Measurements from ENCODE around the gene ABCF3. TPM values are rescaled to one million over a fixed set of nuclear protein-coding genes. Genes with fewer than 3 reads are reported as not detected.

Gene ABCF3
- total RNA-seq, 2 donors from 2014 or later: 41.8 to 46.1 TPM

DNA sequence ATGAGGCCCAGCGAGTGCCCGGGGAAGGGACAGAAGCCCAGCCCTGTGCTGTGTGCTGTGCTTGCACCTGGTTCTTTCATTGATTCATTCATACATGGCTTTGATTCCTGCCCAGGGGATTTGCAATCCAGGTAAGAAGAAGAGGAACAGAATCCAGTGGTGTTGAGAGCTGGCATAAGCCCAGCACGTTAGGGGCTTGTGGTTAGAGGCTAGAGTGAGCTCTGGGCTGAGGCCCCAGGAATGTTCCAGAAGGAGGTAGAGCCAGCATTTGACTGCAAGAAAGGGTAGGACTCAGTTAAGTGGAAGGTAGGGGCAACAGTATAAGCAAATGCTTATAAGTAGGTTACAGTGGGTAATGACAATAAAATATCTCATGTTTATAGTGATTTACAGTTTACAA, 45.7 kb downstream of the ABCF3 start:
- H3K4me3 ChIP-seq: no peak overlapping the region
- TF ChIP-seq, protein P1, sequence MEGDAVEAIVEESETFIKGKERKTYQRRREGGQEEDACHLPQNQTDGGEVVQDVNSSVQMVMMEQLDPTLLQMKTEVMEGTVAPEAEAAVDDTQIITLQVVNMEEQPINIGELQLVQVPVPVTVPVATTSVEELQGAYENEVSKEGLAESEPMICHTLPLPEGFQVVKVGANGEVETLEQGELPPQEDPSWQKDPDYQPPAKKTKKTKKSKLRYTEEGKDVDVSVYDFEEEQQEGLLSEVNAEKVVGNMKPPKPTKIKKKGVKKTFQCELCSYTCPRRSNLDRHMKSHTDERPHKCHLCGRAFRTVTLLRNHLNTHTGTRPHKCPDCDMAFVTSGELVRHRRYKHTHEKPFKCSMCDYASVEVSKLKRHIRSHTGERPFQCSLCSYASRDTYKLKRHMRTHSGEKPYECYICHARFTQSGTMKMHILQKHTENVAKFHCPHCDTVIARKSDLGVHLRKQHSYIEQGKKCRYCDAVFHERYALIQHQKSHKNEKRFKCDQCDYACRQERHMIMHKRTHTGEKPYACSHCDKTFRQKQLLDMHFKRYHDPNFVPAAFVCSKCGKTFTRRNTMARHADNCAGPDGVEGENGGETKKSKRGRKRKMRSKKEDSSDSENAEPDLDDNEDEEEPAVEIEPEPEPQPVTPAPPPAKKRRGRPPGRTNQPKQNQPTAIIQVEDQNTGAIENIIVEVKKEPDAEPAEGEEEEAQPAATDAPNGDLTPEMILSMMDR (IDR thresholded peaks at IDR 0.05): no peak
- TF ChIP-seq POLR2A (IDR thresholded peaks at IDR 0.05): no peak
- H3K36me3 ChIP-seq (replicated peaks in 1 of 2; ENCODE audit: insufficient read depth in 1 of 2, low read depth in 2 of 2): no peaks in the 10 kb centered on the region
- H3K4me1 ChIP-seq: peaks cover 25% of the 10 kb centered on the region
- H3K9me3 ChIP-seq: no peaks in the 10 kb centered on the region
- intact Hi-C loops (cut with DNase I): no loop called here
- 69 to 80% methylated on average over 3 of the region's 3 CpGs for WGBS, 2 donors
- no peak overlapping the region for H3K27ac ChIP-seq
- no peak for ATAC-seq
- H3K27me3 ChIP-seq: no peaks in the 10 kb centered on the region
- DNase-seq: no peak

- no peak overlapping the region for H3K4me3 ChIP-seq
- WGBS, 2 donors: 89% methylated on average over 19 to 22 of the region's 23 CpGs
- TF ChIP-seq POLR2A (IDR thresholded peaks at IDR 0.05): no peak
- TF ChIP-seq, protein P1 (IDR thresholded peaks at IDR 0.05): no peak
- no peaks in the 10 kb centered on the region for H3K36me3 ChIP-seq (replicated peaks in 1 of 2; ENCODE audit: insufficient read depth in 1 of 2, low read depth in 2 of 2)
- intact Hi-C loops (cut with DNase I): no loop called here
- DNase-seq: no peak
- peaks cover 25% of the 10 kb centered on the region for H3K4me1 ChIP-seq
- H3K27me3 ChIP-seq: no peaks in the 10 kb centered on the region
- H3K9me3 ChIP-seq: no peaks in the 10 kb centered on the region
- no peak for ATAC-seq
- no peak overlapping the region for H3K27ac ChIP-seq
Observed at GRCh38 chr3:184233127-184233843, 47.3 kb downstream of the ABCF3 start.

DNA sequence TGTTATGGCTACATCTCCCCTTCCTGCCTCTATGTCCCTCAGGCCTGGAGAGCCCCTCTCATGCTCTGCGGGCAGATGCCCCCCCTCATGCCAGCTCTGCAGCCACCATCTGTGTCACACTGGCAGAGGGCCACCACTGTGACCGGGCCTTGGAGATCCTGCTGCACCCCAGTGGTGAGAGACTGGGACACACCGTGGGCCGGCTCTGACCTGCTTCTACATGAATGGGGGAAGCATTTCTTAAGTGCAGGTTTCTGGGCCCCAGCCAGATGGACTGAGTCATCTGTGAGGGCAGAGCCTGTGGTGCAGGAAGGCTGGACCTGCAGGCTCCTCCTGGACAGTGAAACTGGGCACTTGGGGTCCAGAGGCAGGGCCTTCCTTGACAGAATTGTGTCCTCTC, 48.2 kb downstream of the ABCF3 start:
- H3K9me3 ChIP-seq: no peaks in the 10 kb centered on the region
- no peaks in the 10 kb centered on the region for H3K27me3 ChIP-seq
- H3K36me3 ChIP-seq (replicated peaks in 1 of 2; ENCODE audit: insufficient read depth in 1 of 2, low read depth in 2 of 2): no peaks in the 10 kb centered on the region
- ATAC-seq: peak; percentile 10
- WGBS, 2 donors: 10 to 15% methylated on average over 4 of the region's 4 CpGs
- intact Hi-C loops (cut with DNase I): no loop called here
- H3K27ac ChIP-seq: no peak overlapping the region
- no peak for TF ChIP-seq POLR2A (IDR thresholded peaks at IDR 0.05)
- TF ChIP-seq, protein P1 (IDR thresholded peaks at IDR 0.05): peak in 2 of 7 experiments; percentile 20 to 40
- DNase-seq: peak; percentile 49 to 89 (median 78)
- H3K4me1 ChIP-seq: peaks cover 19% of the 10 kb centered on the region
- H3K4me3 ChIP-seq: no peak overlapping the region

GRCh38 chr3:184234671-184235380, 48.8 kb downstream of the ABCF3 start:
- DNase-seq: no peak
- Histone ChIP-seq H3K36me3 (replicated peaks in 1 of 2; ENCODE audit: insufficient read depth in 1 of 2, low read depth in 2 of 2) (no peaks in the 10 kb centered on the region), H3K27me3 (no peaks in the 10 kb centered on the region), H3K4me3 (no peak overlapping the region), H3K9me3 (no peaks in the 10 kb centered on the region), H3K4me1 (peaks cover 13% of the 10 kb centered on the region), H3K27ac (no peak overlapping the region)
- no peak for ATAC-seq
- intact Hi-C loops (cut with DNase I): no loop called here
- 88% methylated on average over 12 to 19 of the region's 19 CpGs for WGBS, 2 donors
- no peak for TF ChIP-seq POLR2A (IDR thresholded peaks at IDR 0.05)
- TF ChIP-seq, protein P1 (IDR thresholded peaks at IDR 0.05): no peak
